RWPE1 (cell line): ENCODE results near the gene BIK.

Experiments used
- CTCF ChIA-PET: fragments of 350-600 bp; sonication (Branson Sonifier 250); formaldehyde crosslinking; extraction: SDS; loops from one replicate; lab custom pipeline; 2021; lab: Yijun Ruan, JAX
- POLR2A ChIA-PET: fragments of 400-600 bp; formaldehyde crosslinking; extraction: SDS; loops from one replicate; lab custom pipeline; 2020; ENCODE audit warnings: antibody characterized with exemption; ENCODE audit not compliant: low non-redundant PET; lab: Yijun Ruan, JAX
- DNase-seq: peaks from one replicate; pipeline ENCODE4 v3.0.0; 2012; ENCODE audit warnings: low spot score
- H3K27ac ChIP-seq: fragments of 450-650 bp; 2 replicates; pipeline ENCODE4 v1.5.1; 2017
- CTCF ChIP-seq: fragments of 450-650 bp; conservative IDR thresholded peaks from 2 replicates; pipeline ENCODE4 v1.5.1; 2017; ENCODE audit warnings: low read depth, mild to moderate bottlenecking

The BIK gene

GRCh38 chr22:43173566-43173965 lies 63.0 kb downstream of the BIK start:
- ChIA-PET POLR2A (no interaction called here), CTCF (interaction anchor here (0.6 kb wide), 1 partner anchor 115 kb away, joined by 3 read pairs; no protein-coding TSS in a partner anchor)
- H3K27ac ChIP-seq = peak overlapping the region; percentile 62; the same call in 1 of the 2 replicates
- DNase-seq = no peak
- no peak for TF ChIP-seq CTCF

GRCh38 chr22:43173976-43174720 lies 63.6 kb downstream of the BIK start:
- ChIA-PET CTCF (no interaction called here), POLR2A (no interaction called here)
- peak overlapping the region; percentile 62 for H3K27ac ChIP-seq
- no peak for TF ChIP-seq CTCF
- DNase-seq = no peak

- H3K27ac ChIP-seq = peak overlapping the region; percentile 62
- POLR2A ChIA-PET = no interaction called here
- TF ChIP-seq CTCF = no peak
- CTCF ChIA-PET = no interaction called here
- DNase-seq = no peak
These were observed 64.5 kb downstream of the BIK start for GRCh38 chr22:43174941-43175531.

- no peak for TF ChIP-seq CTCF
- ChIA-PET POLR2A (no interaction called here), CTCF (no interaction called here)
- DNase-seq = no peak
- peak overlapping the region; percentile 62 for H3K27ac ChIP-seq
These were observed 65.5 kb downstream of the BIK start for GRCh38 chr22:43176090-43176489.

GRCh38 chr22:43177479-43177878 lies 66.9 kb downstream of the BIK start:
- ChIA-PET POLR2A (no interaction called here), CTCF (no interaction called here)
- TF ChIP-seq CTCF = no peak
- DNase-seq = no peak
- peak overlapping the region; percentile 49 for H3K27ac ChIP-seq
